K562 (cell line): ENCODE measurements around the gene CALY.

Experiments used
- CTCF ChIP-seq, 3 experiments: IDR thresholded peaks in 2 of 3; conservative IDR thresholded peaks in 1 of 3; 2 replicates each; pipeline ENCODE4 v1.5.1; 2011 to 2012; ENCODE audit warnings: low read length in 3 of 3, mild to moderate bottlenecking in 3 of 3, control low read depth in 2 of 3, improper control_type of control experiment in 1 of 3, inconsistent platforms in 1 of 3, low read depth in 1 of 3, mixed read lengths in 1 of 3, moderate library complexity in 1 of 3; ENCODE audit not compliant: insufficient read depth in 2 of 3
- ELK1 ChIP-seq: sonication (generic); formaldehyde crosslinking; IDR thresholded peaks from 2 replicates; pipeline ENCODE4 v1.8.1; 2022; ENCODE audit warnings: missing genetic modification reagents
- EP300 ChIP-seq: IDR thresholded peaks from 2 replicates; pipeline ENCODE4 v1.6.1; 2012; ENCODE audit warnings: low read length, improper control_type of control experiment
- NRF1 ChIP-seq, 2 experiments: fragments of 450-650 bp; IDR thresholded peaks in 1 of 2; conservative IDR thresholded peaks in 1 of 2; 2 replicates each; pipeline ENCODE4 v1.6.1; 2014; ENCODE audit warnings: mild to moderate bottlenecking in 2 of 2
- RBM17 ChIP-seq: fragments of 200-400 bp; formaldehyde crosslinking; IDR thresholded peaks from 2 replicates; pipeline ENCODE4 v1.6.1; 2017; ENCODE audit warnings: low read depth, mild to moderate bottlenecking, low read length, borderline replicate concordance
- REST ChIP-seq, 2 experiments: fragments of 450-650 bp; formaldehyde crosslinking in 1 of 2; IDR thresholded peaks; 2 replicates each; pipeline versions ENCODE4 v1.4.0 to v1.6.1; 2014 to 2020; ENCODE audit warnings: mild to moderate bottlenecking in 2 of 2, borderline replicate concordance in 1 of 2, low read depth in 1 of 2
- SMARCC2 ChIP-seq: fragments of 450-650 bp; IDR thresholded peaks from 2 replicates; pipeline ENCODE4 v1.6.1; 2017; ENCODE audit warnings: antibody characterized with exemption, moderate library complexity, mild to moderate bottlenecking, low read depth
- SMC3 ChIP-seq: conservative IDR thresholded peaks from 2 replicates; pipeline ENCODE4 v1.6.1; 2011; ENCODE audit warnings: low read depth, low read length, improper control_type of control experiment; ENCODE audit not compliant: insufficient read depth
- USF1 ChIP-seq: sonication (generic); formaldehyde crosslinking; IDR thresholded peaks from 2 replicates; pipeline ENCODE4 v1.9.0; 2022; ENCODE audit warnings: mild to moderate bottlenecking, missing genetic modification reagents
- ZNF124 ChIP-seq: sonication (generic); formaldehyde crosslinking; IDR thresholded peaks from 2 replicates; pipeline ENCODE4 v1.8.1; 2022; ENCODE audit warnings: missing genetic modification reagents

- TF ChIP-seq ELK1 (CRISPR knock-in tag): no peak
- no peak for TF ChIP-seq CTCF (IDR thresholded peaks at IDR 0.05 in 2 of 3, conservative IDR thresholded peaks at IDR 0.05 in 1 of 3; ENCODE audit: insufficient read depth in 2 of 3, low read depth in 1 of 3, low read length in 3 of 3)
- TF ChIP-seq SMARCC2: no peak
- TF ChIP-seq NRF1 (conservative IDR thresholded peaks at IDR 0.05 in 1 of 2, IDR thresholded peaks at IDR 0.05 in 1 of 2): no peak; a peak in 2 of 4 replicates
- TF ChIP-seq ZNF124: no peak
- TF ChIP-seq SMC3: no peak
- no peak for TF ChIP-seq REST (IDR thresholded peaks at IDR 0.05; ENCODE audit: borderline replicate concordance)
- TF ChIP-seq REST (CRISPR knock-in tag; IDR thresholded peaks at IDR 0.05; ENCODE audit: low read depth): no peak
- TF ChIP-seq USF1 (CRISPR knock-in tag): no peak
- TF ChIP-seq EP300: no peak
- no peak for TF ChIP-seq RBM17
Measured at GRCh38 chr10:133309100-133309719, 27.5 kb downstream of the CALY start.
